Measurements from ENCODE around the gene RENBP.

RENBP gene

DNA sequence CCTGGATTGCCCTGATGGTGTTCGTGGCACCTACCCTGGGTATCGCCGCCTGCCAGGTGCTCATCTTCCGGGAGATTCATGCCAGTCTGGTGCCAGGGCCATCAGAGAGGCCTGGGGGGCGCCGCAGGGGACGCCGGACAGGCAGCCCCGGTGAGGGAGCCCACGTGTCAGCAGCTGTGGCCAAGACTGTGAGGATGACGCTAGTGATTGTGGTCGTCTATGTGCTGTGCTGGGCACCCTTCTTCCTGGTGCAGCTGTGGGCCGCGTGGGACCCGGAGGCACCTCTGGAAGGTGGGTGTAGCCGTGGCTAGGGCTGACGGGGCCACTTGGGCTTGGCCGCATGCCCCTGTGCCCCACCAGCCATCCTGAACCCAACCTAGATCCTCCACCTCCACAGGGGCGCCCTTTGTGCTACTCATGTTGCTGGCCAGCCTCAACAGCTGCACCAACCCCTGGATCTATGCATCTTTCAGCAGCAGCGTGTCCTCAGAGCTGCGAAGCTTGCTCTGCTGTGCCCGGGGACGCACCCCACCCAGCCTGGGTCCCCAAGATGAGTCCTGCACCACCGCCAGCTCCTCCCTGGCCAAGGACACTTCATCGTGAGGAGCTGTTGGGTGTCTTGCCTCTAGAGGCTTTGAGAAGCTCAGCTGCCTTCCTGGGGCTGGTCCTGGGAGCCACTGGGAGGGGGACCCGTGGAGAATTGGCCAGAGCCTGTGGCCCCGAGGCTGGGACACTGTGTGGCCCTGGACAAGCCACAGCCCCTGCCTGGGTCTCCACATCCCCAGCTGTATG, 38.1 kb downstream of the RENBP start:
- Mint-ChIP-seq H3K27me3 (ENCODE audit: low read depth) (no peaks in the 10 kb centered on the region), H3K9me3 (peaks cover 3% of the 10 kb centered on the region), H3K4me3 (no peak overlapping the region), H3K4me1 (peaks cover 8% of the 10 kb centered on the region), H3K27ac (no peak overlapping the region), H3K36me3 (ENCODE audit: low read depth) (no peaks in the 10 kb centered on the region)
- TF ChIP-seq, protein P1, sequence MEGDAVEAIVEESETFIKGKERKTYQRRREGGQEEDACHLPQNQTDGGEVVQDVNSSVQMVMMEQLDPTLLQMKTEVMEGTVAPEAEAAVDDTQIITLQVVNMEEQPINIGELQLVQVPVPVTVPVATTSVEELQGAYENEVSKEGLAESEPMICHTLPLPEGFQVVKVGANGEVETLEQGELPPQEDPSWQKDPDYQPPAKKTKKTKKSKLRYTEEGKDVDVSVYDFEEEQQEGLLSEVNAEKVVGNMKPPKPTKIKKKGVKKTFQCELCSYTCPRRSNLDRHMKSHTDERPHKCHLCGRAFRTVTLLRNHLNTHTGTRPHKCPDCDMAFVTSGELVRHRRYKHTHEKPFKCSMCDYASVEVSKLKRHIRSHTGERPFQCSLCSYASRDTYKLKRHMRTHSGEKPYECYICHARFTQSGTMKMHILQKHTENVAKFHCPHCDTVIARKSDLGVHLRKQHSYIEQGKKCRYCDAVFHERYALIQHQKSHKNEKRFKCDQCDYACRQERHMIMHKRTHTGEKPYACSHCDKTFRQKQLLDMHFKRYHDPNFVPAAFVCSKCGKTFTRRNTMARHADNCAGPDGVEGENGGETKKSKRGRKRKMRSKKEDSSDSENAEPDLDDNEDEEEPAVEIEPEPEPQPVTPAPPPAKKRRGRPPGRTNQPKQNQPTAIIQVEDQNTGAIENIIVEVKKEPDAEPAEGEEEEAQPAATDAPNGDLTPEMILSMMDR (IDR thresholded peaks at IDR 0.05; ENCODE audit: unreplicated experiment in 3 of 3), result no peak

DNA sequence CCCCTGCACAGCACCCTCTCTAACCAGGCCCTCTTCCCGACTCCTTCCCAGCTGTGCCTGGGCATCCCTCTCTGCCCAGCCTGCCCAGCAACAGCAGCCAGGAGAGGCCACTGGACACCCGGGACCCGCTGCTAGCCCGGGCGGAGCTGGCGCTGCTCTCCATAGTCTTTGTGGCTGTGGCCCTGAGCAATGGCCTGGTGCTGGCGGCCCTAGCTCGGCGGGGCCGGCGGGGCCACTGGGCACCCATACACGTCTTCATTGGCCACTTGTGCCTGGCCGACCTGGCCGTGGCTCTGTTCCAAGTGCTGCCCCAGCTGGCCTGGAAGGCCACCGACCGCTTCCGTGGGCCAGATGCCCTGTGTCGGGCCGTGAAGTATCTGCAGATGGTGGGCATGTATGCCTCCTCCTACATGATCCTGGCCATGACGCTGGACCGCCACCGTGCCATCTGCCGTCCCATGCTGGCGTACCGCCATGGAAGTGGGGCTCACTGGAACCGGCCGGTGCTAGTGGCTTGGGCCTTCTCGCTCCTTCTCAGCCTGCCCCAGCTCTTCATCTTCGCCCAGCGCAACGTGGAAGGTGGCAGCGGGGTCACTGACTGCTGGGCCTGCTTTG, 38.9 kb downstream of the RENBP start:
- H3K36me3 Mint-ChIP-seq (ENCODE audit: low read depth), result no peaks in the 10 kb centered on the region
- no peak overlapping the region for H3K27ac Mint-ChIP-seq
- peaks cover 15% of the 10 kb centered on the region for H3K4me1 Mint-ChIP-seq
- H3K4me3 Mint-ChIP-seq, result no peak overlapping the region
- peaks cover 5% of the 10 kb centered on the region for H3K9me3 Mint-ChIP-seq
- TF ChIP-seq, protein P1 (IDR thresholded peaks at IDR 0.05; ENCODE audit: unreplicated experiment in 3 of 3), result no peak
- no peaks in the 10 kb centered on the region for H3K27me3 Mint-ChIP-seq (ENCODE audit: low read depth)

DNA sequence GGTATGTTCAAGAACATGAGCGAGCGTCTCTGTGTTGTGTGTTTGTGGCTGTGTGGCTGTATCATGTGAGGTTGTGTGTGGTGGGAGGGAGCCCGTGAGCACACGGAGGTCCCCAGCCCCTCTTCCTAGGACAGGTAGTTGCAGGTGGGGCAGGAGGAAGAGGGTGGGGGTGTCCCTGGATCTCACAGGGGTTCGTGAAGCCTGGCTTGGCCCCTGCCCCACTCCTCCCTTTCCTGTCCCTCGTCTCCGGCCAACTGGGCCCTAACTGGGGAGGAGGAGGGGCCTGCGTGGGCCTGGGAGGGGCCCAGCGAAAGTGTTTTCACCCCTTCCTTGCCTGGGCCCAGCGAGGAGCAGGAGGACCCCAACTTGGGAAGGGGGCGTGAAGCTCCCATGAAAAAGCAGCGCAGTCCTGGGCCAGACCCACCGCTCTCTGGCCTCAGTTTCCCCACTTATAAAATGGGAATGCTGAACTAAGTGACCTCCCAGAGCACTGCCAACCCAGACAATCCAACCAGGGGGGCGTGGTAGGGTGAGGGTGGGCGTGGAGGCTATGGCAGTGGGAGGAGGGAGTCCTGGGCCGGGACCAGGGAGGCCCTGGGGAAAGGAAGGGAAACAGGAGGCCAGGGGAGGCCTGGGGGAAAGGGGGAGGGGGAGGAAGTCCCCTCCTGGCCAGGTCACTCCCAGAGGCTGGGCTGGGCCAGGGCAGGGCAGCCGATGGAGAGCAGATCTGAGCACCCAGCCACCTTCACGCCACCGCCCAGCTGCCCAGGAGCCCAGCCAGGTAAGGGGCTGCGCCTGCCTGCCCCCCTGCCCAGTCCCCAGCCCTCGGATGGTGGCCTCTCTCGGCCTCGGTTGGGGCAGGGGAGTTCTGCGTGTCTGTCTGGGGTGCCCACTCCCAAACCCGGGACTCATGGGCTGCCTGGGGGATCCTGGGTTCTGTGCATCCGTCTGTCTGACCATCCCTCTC, 40.2 kb downstream of the RENBP start, which contains the start of gene AVPR2:
Gene AVPR2, plus strand, starts transcription at position 683 of the 967 bp plus-strand sequence. CDS start 473 bp downstream, outside the sequence.
- Mint-ChIP-seq H3K9me3 (peaks cover 6% of the 10 kb centered on the region), H3K27me3 (ENCODE audit: low read depth) (no peaks in the 10 kb centered on the region), H3K36me3 (ENCODE audit: low read depth) (no peaks in the 10 kb centered on the region), H3K4me1 (peaks cover 17% of the 10 kb centered on the region), H3K4me3 (peak within 1 kb of the TSS in 1 of 3 experiments; percentile 32), H3K27ac (no peak within 1 kb of the TSS)
- TF ChIP-seq, protein P1 (IDR thresholded peaks at IDR 0.05; ENCODE audit: unreplicated experiment in 3 of 3), result no peak

DNA sequence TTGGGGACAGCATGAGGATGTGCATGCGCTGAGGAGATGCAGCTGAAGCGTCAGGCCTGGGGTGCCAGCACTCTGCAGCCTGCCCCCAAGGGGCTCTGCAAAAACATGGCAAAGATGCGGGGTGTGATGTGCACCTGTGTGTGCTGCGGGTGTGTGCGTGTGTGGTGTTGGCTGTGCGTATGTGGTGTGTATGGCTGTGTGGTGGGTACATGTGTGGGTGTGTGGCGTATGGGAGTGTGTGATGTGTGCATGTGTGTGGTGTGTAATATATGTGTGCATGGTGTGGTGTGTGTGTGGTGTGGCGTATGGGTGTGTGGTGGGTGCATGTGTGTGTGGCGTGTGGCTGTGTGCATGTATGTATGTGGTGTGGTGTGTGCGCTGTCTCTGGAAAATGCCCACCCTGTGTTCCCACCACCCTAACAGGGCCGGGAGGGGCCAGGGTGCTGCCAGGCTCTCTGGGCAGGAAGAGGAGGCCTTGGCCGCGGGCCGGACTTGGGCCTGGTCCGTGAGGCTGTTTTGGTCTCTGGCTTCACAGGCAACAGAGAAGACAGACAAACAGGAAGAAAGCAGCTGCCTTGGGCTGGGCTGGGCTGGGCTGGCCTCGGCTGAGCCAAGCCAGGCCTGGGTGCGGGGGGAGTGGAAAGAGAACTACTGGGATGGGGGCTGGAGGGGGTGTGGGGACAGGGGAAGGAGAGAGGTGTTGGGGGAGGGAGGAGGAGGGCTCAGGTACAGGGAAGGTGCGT, 41.0 kb downstream of the RENBP start:
- no peaks in the 10 kb centered on the region for H3K27me3 Mint-ChIP-seq (ENCODE audit: low read depth)
- peaks cover 17% of the 10 kb centered on the region for H3K4me1 Mint-ChIP-seq
- H3K4me3 Mint-ChIP-seq, result no peak overlapping the region
- peak overlapping the region in 1 of 3 experiments; percentile 3 for H3K27ac Mint-ChIP-seq
- peaks cover 7% of the 10 kb centered on the region for H3K9me3 Mint-ChIP-seq
- no peaks in the 10 kb centered on the region for H3K36me3 Mint-ChIP-seq (ENCODE audit: low read depth)
- TF ChIP-seq, protein P1 (IDR thresholded peaks at IDR 0.05; ENCODE audit: unreplicated experiment in 3 of 3), result no peak

DNA sequence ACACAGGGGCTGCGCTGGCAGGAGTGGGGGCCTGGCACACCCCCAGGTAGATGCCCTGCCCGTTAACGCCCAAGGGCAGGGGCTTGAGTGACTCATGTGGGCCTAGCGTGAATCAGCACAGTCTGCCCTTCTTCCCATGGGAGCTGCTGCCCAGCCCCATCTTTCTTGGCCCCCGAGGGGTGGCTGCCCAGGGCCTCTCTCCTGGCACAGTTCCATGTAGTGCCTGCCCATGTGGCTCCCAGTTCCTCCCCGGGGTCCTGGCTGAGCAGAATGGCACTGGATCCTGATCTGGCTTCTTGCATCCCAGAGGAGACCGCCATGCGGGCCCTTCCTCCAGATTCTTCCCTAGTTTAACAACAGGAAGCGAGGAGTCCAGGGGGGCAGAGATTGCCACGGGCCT, 42.1 kb downstream of the RENBP start:
- Mint-ChIP-seq H3K27ac (no peak overlapping the region), H3K9me3 (peaks cover 9% of the 10 kb centered on the region), H3K27me3 (ENCODE audit: low read depth) (no peaks in the 10 kb centered on the region), H3K4me1 (peaks cover 17% of the 10 kb centered on the region), H3K4me3 (no peak overlapping the region), H3K36me3 (ENCODE audit: low read depth) (no peaks in the 10 kb centered on the region)
- TF ChIP-seq, protein P1 (IDR thresholded peaks at IDR 0.05; ENCODE audit: unreplicated experiment in 3 of 3), result no peak

Data from nephron (organoid).